GM12878 (cell line): Measurements from ENCODE around the gene C6orf89. TPM values are rescaled to one million over a fixed set of nuclear protein-coding genes. Genes with fewer than 3 reads are reported as not detected.

Experiments
- ATAC-seq: fragments of 200-7000 bp; cut with Tn5 transposase; 3 replicates; pipeline ENCODE4 v1.9.1; 2020; ENCODE audit warnings: mild to moderate bottlenecking, moderate library complexity
- BruUV-seq: library from RNA; stranded (reverse); fragments of 400-500 nt; replicated peaks from 2 replicates; lab custom pipeline; 2021; lab: Mats Ljungman, UMichigan
- CTCF ChIA-PET: fragments of 300-600 bp; sonication (Branson Sonifier 250); formaldehyde crosslinking; extraction: SDS; loops from one replicate; lab custom pipeline; 2021; ENCODE audit warnings: inconsistent platforms; lab: Yijun Ruan, JAX
- POLR2A ChIA-PET: fragments of 350-600 bp; formaldehyde crosslinking; extraction: SDS; loops from one replicate; lab custom pipeline; 2021; ENCODE audit warnings: inconsistent platforms; lab: Charles Lee
- RAD21 ChIA-PET: fragments of 300-600 bp; sonication (Branson Sonifier 250); formaldehyde crosslinking; loops from one replicate; lab custom pipeline; 2023; ENCODE audit warnings: antibody characterized with exemption; ENCODE audit not compliant: unreplicated experiment; lab: Charles Lee
- SMC1A ChIA-PET: fragments of 300-600 bp; sonication (Branson Sonifier 250); formaldehyde crosslinking; loops from one replicate; lab custom pipeline; 2023; ENCODE audit not compliant: unreplicated experiment, uncharacterized antibody; lab: Charles Lee
- DNase-seq: peaks from one replicate; pipeline ENCODE4 v3.0.0-alpha.2; 2011; ENCODE audit warnings: low read depth, low spot score
- FAIRE-seq: peaks from 3 replicates; lab custom pipeline; 2011; peaks lifted over from hg19 to GRCh38; lab: Jason Lieb, UNC
- H2AFZ ChIP-seq: 2 replicates; pipeline ENCODE4 v1.6.0; 2011; ENCODE audit warnings: low read depth, low read length, control low read depth; ENCODE audit not compliant: control insufficient read depth
- H3K27ac ChIP-seq: 2 replicates; pipeline ENCODE4 v1.5.1; 2011; ENCODE audit warnings: control low read depth; ENCODE audit not compliant: control insufficient read depth, insufficient read depth
- H3K27me3 ChIP-seq, 2 experiments: replicated peaks in 1 of 2; 2 replicates each; pipeline versions ENCODE4 v1.6.0 to v1.6.1; 2011; ENCODE audit warnings: low read length in 1 of 2; ENCODE audit not compliant: control insufficient read depth in 2 of 2, insufficient read depth in 2 of 2
- H3K36me3 ChIP-seq, 2 experiments: 2 replicates each; pipeline ENCODE4 v1.5.1; 2011; ENCODE audit warnings: low read length in 1 of 2; ENCODE audit not compliant: control insufficient read depth in 2 of 2, insufficient read depth in 2 of 2
- H3K4me1 ChIP-seq: 2 replicates; pipeline ENCODE4 v1.6.1; 2011; ENCODE audit warnings: mild to moderate bottlenecking, low read length, moderate library complexity, mixed read lengths; ENCODE audit not compliant: control insufficient read depth, insufficient read depth
- H3K4me2 ChIP-seq: 2 replicates; pipeline ENCODE4 v1.6.0; 2011; ENCODE audit warnings: control low read depth; ENCODE audit not compliant: control insufficient read depth, insufficient read depth
- H3K4me3 ChIP-seq: fragments of 200-600 bp; sonication (generic); 2 replicates; pipeline ENCODE4 v1.5.1; 2016
- H3K79me2 ChIP-seq: 2 replicates; pipeline ENCODE4 v1.6.0; 2011; ENCODE audit warnings: low read length; ENCODE audit not compliant: control insufficient read depth, insufficient read depth
- H3K9ac ChIP-seq: 2 replicates; pipeline ENCODE4 v1.8.0; 2011; ENCODE audit warnings: low read length, control low read depth, mixed read lengths; ENCODE audit not compliant: control insufficient read depth, insufficient read depth
- H3K9me3 ChIP-seq: replicated peaks from 3 replicates; pipeline ENCODE4 v1.5.1; 2011; ENCODE audit warnings: mild to moderate bottlenecking, low read length; ENCODE audit not compliant: control insufficient read depth, insufficient read depth
- H4K20me1 ChIP-seq: 2 replicates; pipeline ENCODE4 v1.6.0; 2011; ENCODE audit not compliant: control insufficient read depth, insufficient read depth
- ATF3 ChIP-seq: IDR thresholded peaks from 2 replicates; pipeline ENCODE4 v1.6.1; 2011; ENCODE audit warnings: low read depth, mild to moderate bottlenecking, low read length, moderate library complexity, borderline replicate concordance; ENCODE audit errors: extremely low read depth
- BCL11A ChIP-seq: IDR thresholded peaks from 2 replicates; pipeline ENCODE4 v1.6.1; 2011; ENCODE audit warnings: low read depth, low read length
- CBX3 ChIP-seq: fragments of 200-600 bp; sonication (generic); IDR thresholded peaks from 2 replicates; pipeline ENCODE4 v1.6.1; 2016; ENCODE audit warnings: low read depth, borderline replicate concordance
- CREM ChIP-seq: IDR thresholded peaks from 2 replicates; pipeline ENCODE4 v1.6.1; 2014; ENCODE audit warnings: antibody characterized with exemption, low read depth
- E2F8 ChIP-seq: fragments of 450-650 bp; IDR thresholded peaks from 2 replicates; pipeline ENCODE4 v1.6.1; 2018; ENCODE audit warnings: mild to moderate bottlenecking, low read depth, moderate library complexity; ENCODE audit not compliant: partially characterized antibody
- EGR1 ChIP-seq, 2 experiments: IDR thresholded peaks; 1 replicate in 1 of 2; 2 replicates in 1 of 2; pipeline ENCODE4 v1.6.1; 2011 to 2012; ENCODE audit warnings: low read depth in 2 of 2, low read length in 2 of 2, borderline replicate concordance in 1 of 2, mild to moderate bottlenecking in 1 of 2, moderate library complexity in 1 of 2
- GABPA ChIP-seq: IDR thresholded peaks from 2 replicates; pipeline ENCODE4 v1.6.1; 2014; ENCODE audit warnings: antibody characterized with exemption, low read depth, mild to moderate bottlenecking, inconsistent platforms
- HCFC1 ChIP-seq: fragments of 150-350 bp; IDR thresholded peaks from 2 replicates; pipeline ENCODE4 v1.6.1; 2014; ENCODE audit warnings: low read length
- HDGF ChIP-seq: fragments of 450-650 bp; IDR thresholded peaks from 2 replicates; pipeline ENCODE4 v1.6.1; 2016; ENCODE audit warnings: antibody characterized with exemption
- LARP7 ChIP-seq: fragments of 450-650 bp; IDR thresholded peaks from 2 replicates; pipeline ENCODE4 v1.6.1; 2017; ENCODE audit warnings: mild to moderate bottlenecking
- NFYA ChIP-seq: IDR thresholded peaks from 2 replicates; pipeline ENCODE4 v1.6.1; 2011; ENCODE audit warnings: low read depth, mild to moderate bottlenecking, low read length, improper control_type of control experiment, borderline replicate concordance
- RUNX3 ChIP-seq: IDR thresholded peaks from 2 replicates; pipeline ENCODE4 v1.6.1; 2012; ENCODE audit warnings: low read length, inconsistent platforms
- SIX5 ChIP-seq: IDR thresholded peaks from 2 replicates; pipeline ENCODE4 v1.6.1; 2011; ENCODE audit warnings: mild to moderate bottlenecking, low read depth, low read length, moderate library complexity; ENCODE audit not compliant: severe bottlenecking
- SREBF1 ChIP-seq: IDR thresholded peaks from 2 replicates; pipeline ENCODE4 v1.6.1; 2012; ENCODE audit warnings: mild to moderate bottlenecking, low read length
- ZZZ3 ChIP-seq: IDR thresholded peaks from 2 replicates; pipeline ENCODE4 v1.6.1; 2011; ENCODE audit warnings: low read depth; ENCODE audit not compliant: control insufficient read depth, insufficient read length
- WGBS: methylation state at CpG from one replicate; pipeline ENCODE4 v1.1.6; 2016; ENCODE audit warnings: low lambda C conversion rate; ENCODE audit not compliant: insufficient replicate concordance, insufficient coverage; ENCODE audit errors: missing lambda C conversion rate; 5-methylcytosine and 5-hydroxymethylcytosine counted together
- in situ Hi-C: fragments of 300-500 bp; cut with MboI; formaldehyde crosslinking; loops from 9 replicates; pipeline ENCODE4 v1.14.3; 2018; ENCODE audit warnings: mixed read lengths
- intact Hi-C: fragments of 100-400 bp; cut with micrococcal nuclease; formaldehyde crosslinking; loops from one replicate; pipeline ENCODE4 v1.14.2; 2022; ENCODE audit not compliant: unreplicated experiment
- polyA plus RNA-seq, 11 experiments: library from polyadenylated mRNA; depleted of rRNA in 4 of 11; unstranded in 6 of 11; stranded (reverse) in 5 of 11; fragments of >200 nt; fragmentation: Nextera tagmentation in 4 of 11; fragmentation: Illumina TruSeq in 1 of 11; extraction: Ambion mirVana in 4 of 11; extraction: Trizol in 1 of 11; gene quantifications; 1 replicate in 1 of 11; 2 replicates in 10 of 11; pipeline versions ENCODE4 v1.2.1 to v1.2.3, GENCODE V29; 2011 to 2016; ENCODE audit warnings: inconsistent platforms in 2 of 11, missing spikeins in 2 of 11, low read depth in 1 of 11
- total RNA-seq, 4 experiments: library from RNA; depleted of rRNA in 3 of 4; stranded (reverse); fragments of >200 nt in 3 of 4; fragmentation: Illumina TruSeq in 1 of 4; extraction: Trizol in 1 of 4; gene quantifications; 2 replicates each; pipeline versions ENCODE4 v1.2.1 to v1.2.3, GENCODE V29; 2013 to 2021

C6orf89 gene
- total and polyA plus RNA-seq, 10 of the 15 experiments (the other 5 are each of a cell fraction or from before 2014, with no cell fraction given) = 10.8 to 42.7 (median 28.6) TPM

GRCh38 chr6:36858407-36858981 lies 27.3 kb upstream of the C6orf89 start:
- BruUV-seq = no TSS peak
- 96% methylated on average over 6 of the region's 6 CpGs for WGBS
- Histone ChIP-seq H3K4me2 (no peak overlapping the region), H3K4me1 (no peaks in the 10 kb centered on the region), H2AFZ (no peak overlapping the region), H3K4me3 (no peak overlapping the region), H3K9me3 (no peaks in the 10 kb centered on the region), H4K20me1 (no peaks in the 10 kb centered on the region), H3K27ac (no peak overlapping the region), H3K9ac (no peak overlapping the region), H3K27me3 (no peaks in the 10 kb centered on the region), H3K79me2 (peaks cover 2% of the 10 kb centered on the region; the same call in 1 of the 2 replicates), H3K36me3 (peaks cover 13 to 18% of the 10 kb centered on the region in 2 experiments; a peak in 3 of 4 replicates)
- intact Hi-C loops (loop anchor here (10.0 kb wide), 1 partner anchor 234 kb away; no protein-coding TSS in a partner anchor), in situ Hi-C loops (no loop called here)
- ChIA-PET RAD21 (no interaction called here), POLR2A (interaction anchor here (0.6 kb wide), 1 partner anchor 99 kb away, joined by 3 read pairs; no protein-coding TSS in a partner anchor), CTCF (no interaction called here)
- no peak for FAIRE-seq
- no peak for ATAC-seq
- TF ChIP-seq RUNX3 = no peak
- no peak for TF ChIP-seq HDGF
- no peak for TF ChIP-seq E2F8
- TF ChIP-seq SIX5 = no peak
- TF ChIP-seq CREM = no peak
- TF ChIP-seq NFYA = no peak
- no peak for TF ChIP-seq EGR1 (IDR thresholded peaks at IDR 0.05; ENCODE audit: borderline replicate concordance in 1 of 2, low read depth in 2 of 2, low read length in 2 of 2)
- TF ChIP-seq LARP7 = no peak
- TF ChIP-seq BCL11A = no peak
- no peak for TF ChIP-seq CBX3
- no peak for TF ChIP-seq GABPA
- TF ChIP-seq SREBF1 = no peak
- no peak for TF ChIP-seq ZZZ3
- no peak for TF ChIP-seq ATF3
- TF ChIP-seq HCFC1 = no peak
- TF ChIP-seq, all 136 proteins: peak for 0
- SMC1A ChIA-PET = no interaction called here
- DNase-seq = no peak
